Measurements from ENCODE around the gene MAP2K3.

- TF ChIP-seq CTCF (IDR thresholded peaks at IDR 0.05; ENCODE audit: low read length) (no peak), EZH2 (IDR thresholded peaks at IDR 0.05; ENCODE audit: borderline replicate concordance, low read length) (no peak)
Observed at GRCh38 chr17:21272250-21272649, 12.3 kb upstream of the MAP2K3 start.

Measured in OCI-LY1 (cell line).